Activated T-helper 1 cell treated with anti-CD3 and anti-CD28 coated beads, Interleukin-12 subunit alpha, Interleukin-12 subunit beta, Interleukin-2, Interleukin-4 antibody, amounts not matched to agents 30 ng/mL and 10 ng/mL and 1 ng/mL, durations not matched to agents 14 hours and 24 hours and 36 hours (primary cell): ENCODE results near the gene CREB3. TPM values are rescaled to one million over a fixed set of nuclear protein-coding genes. Genes with fewer than 3 reads are reported as not detected.

Experiments
- DNase-seq: peaks from one replicate; pipeline ENCODE4 v3.0.0; 2021; ENCODE audit warnings: low spot score
- H3K27ac Mint-ChIP-seq: one replicate; pipeline ENCODE4 v1.8.0; 2021; ENCODE audit warnings: mild to moderate bottlenecking, mixed read lengths
- H3K27me3 Mint-ChIP-seq: one replicate; pipeline ENCODE4 v1.8.0; 2022; ENCODE audit warnings: mild to moderate bottlenecking, moderate library complexity, mixed read lengths; ENCODE audit not compliant: insufficient read depth
- H3K36me3 Mint-ChIP-seq: one replicate; pipeline ENCODE4 v1.8.0; 2021; ENCODE audit warnings: low read depth, mixed read lengths
- H3K4me1 Mint-ChIP-seq: one replicate; pipeline ENCODE4 v1.8.0; 2021; ENCODE audit warnings: low read depth, mixed read lengths
- H3K4me3 Mint-ChIP-seq: one replicate; pipeline ENCODE4 v1.8.0; 2021; ENCODE audit warnings: mild to moderate bottlenecking, moderate library complexity, mixed read lengths
- H3K9me3 Mint-ChIP-seq: one replicate; pipeline ENCODE4 v1.8.0; 2021; ENCODE audit warnings: mixed read lengths
- intact Hi-C: fragments of 100-400 bp; cut with micrococcal nuclease; formaldehyde crosslinking; loops from one replicate; pipeline ENCODE4 v1.15.1; 2024
- total RNA-seq: library from RNA; stranded (reverse); gene quantifications from 2 replicates; pipeline ENCODE4 v1.2.3, GENCODE V29; 2022

The CREB3 gene
- total RNA-seq, 1 donor from 2014 or later: 32.1 TPM

GRCh38 chr9:35763803-35764202 is 31.3 kb downstream of the CREB3 start:
- intact Hi-C loops: no loop called here
- no peak overlapping the region for H3K27ac Mint-ChIP-seq

GRCh38 chr9:35766997-35767396 is 34.5 kb downstream of the CREB3 start:
- Mint-ChIP-seq H3K36me3 (no peaks in the 10 kb centered on the region), H3K4me3 (no peak overlapping the region), H3K27me3 (no peaks in the 10 kb centered on the region), H3K9me3 (no peaks in the 10 kb centered on the region), H3K27ac (no peak overlapping the region), H3K4me1 (peaks cover 5% of the 10 kb centered on the region)
- no peak for DNase-seq
- intact Hi-C loops: no loop called here

More at GRCh38 chr9:35763803-35764202, 31.3 kb downstream of the CREB3 start:
- Mint-ChIP-seq H3K4me3 (no peak overlapping the region), H3K4me1 (peaks cover 28% of the 10 kb centered on the region), H3K9me3 (no peaks in the 10 kb centered on the region), H3K27me3 (no peaks in the 10 kb centered on the region), H3K36me3 (peaks cover 5% of the 10 kb centered on the region)
- DNase-seq: no peak

GRCh38 chr9:35767458-35767857 is 35.0 kb downstream of the CREB3 start:
- Mint-ChIP-seq H3K36me3 (no peaks in the 10 kb centered on the region), H3K4me1 (peaks cover under 1% of the 10 kb centered on the region), H3K27me3 (no peaks in the 10 kb centered on the region), H3K27ac (no peak overlapping the region), H3K4me3 (no peak overlapping the region), H3K9me3 (no peaks in the 10 kb centered on the region)
- no peak for DNase-seq
- intact Hi-C loops: no loop called here

GRCh38 chr9:35769763-35770162 is 37.3 kb downstream of the CREB3 start:
- no peak overlapping the region for H3K27ac Mint-ChIP-seq
- no peaks in the 10 kb centered on the region for H3K27me3 Mint-ChIP-seq
- H3K4me3 Mint-ChIP-seq: no peak overlapping the region
- no peak for DNase-seq
- no peaks in the 10 kb centered on the region for H3K36me3 Mint-ChIP-seq
- no peaks in the 10 kb centered on the region for H3K9me3 Mint-ChIP-seq
- intact Hi-C loops: no loop called here
- no peaks in the 10 kb centered on the region for H3K4me1 Mint-ChIP-seq

GRCh38 chr9:35771075-35771433 is 38.6 kb downstream of the CREB3 start:
- Mint-ChIP-seq H3K27me3 (no peaks in the 10 kb centered on the region), H3K27ac (no peak overlapping the region), H3K36me3 (no peaks in the 10 kb centered on the region), H3K9me3 (no peaks in the 10 kb centered on the region), H3K4me3 (no peak overlapping the region), H3K4me1 (peaks cover 11% of the 10 kb centered on the region)
- intact Hi-C loops: no loop called here
- DNase-seq: no peak

GRCh38 chr9:35771534-35771933 is 39.1 kb downstream of the CREB3 start:
- no peak overlapping the region for H3K4me3 Mint-ChIP-seq
- intact Hi-C loops: no loop called here
- no peak for DNase-seq
- peaks cover 13% of the 10 kb centered on the region for H3K4me1 Mint-ChIP-seq
- no peaks in the 10 kb centered on the region for H3K36me3 Mint-ChIP-seq
- H3K9me3 Mint-ChIP-seq: no peaks in the 10 kb centered on the region
- H3K27ac Mint-ChIP-seq: no peak overlapping the region
- no peaks in the 10 kb centered on the region for H3K27me3 Mint-ChIP-seq

- H3K27me3 Mint-ChIP-seq: no peaks in the 10 kb centered on the region
- no peak for DNase-seq
- peaks cover 13% of the 10 kb centered on the region for H3K4me1 Mint-ChIP-seq
- no peaks in the 10 kb centered on the region for H3K9me3 Mint-ChIP-seq
- intact Hi-C loops: no loop called here
- H3K36me3 Mint-ChIP-seq: no peaks in the 10 kb centered on the region
- H3K4me3 Mint-ChIP-seq: no peak overlapping the region
- no peak overlapping the region for H3K27ac Mint-ChIP-seq
These were observed 39.5 kb downstream of the CREB3 start for GRCh38 chr9:35771943-35772342.

GRCh38 chr9:35774907-35775635 is 42.6 kb downstream of the CREB3 start:
- H3K36me3 Mint-ChIP-seq: peaks cover 5% of the 10 kb centered on the region
- no peak overlapping the region for H3K4me3 Mint-ChIP-seq
- peak overlapping the region; percentile 25 for H3K27ac Mint-ChIP-seq
- H3K4me1 Mint-ChIP-seq: peaks cover 13% of the 10 kb centered on the region
- DNase-seq: no peak
- H3K27me3 Mint-ChIP-seq: no peaks in the 10 kb centered on the region
- intact Hi-C loops: no loop called here
- no peaks in the 10 kb centered on the region for H3K9me3 Mint-ChIP-seq

GRCh38 chr9:35776018-35776417 is 43.6 kb downstream of the CREB3 start:
- Mint-ChIP-seq H3K36me3 (peaks cover 7% of the 10 kb centered on the region), H3K4me1 (peaks cover 13% of the 10 kb centered on the region), H3K9me3 (no peaks in the 10 kb centered on the region), H3K4me3 (no peak overlapping the region), H3K27me3 (no peaks in the 10 kb centered on the region), H3K27ac (peak overlapping the region; percentile 77)
- DNase-seq: no peak
- intact Hi-C loops: no loop called here

- no peaks in the 10 kb centered on the region for H3K27me3 Mint-ChIP-seq
- H3K4me3 Mint-ChIP-seq: no peak overlapping the region
- H3K36me3 Mint-ChIP-seq: peaks cover 10% of the 10 kb centered on the region
- H3K27ac Mint-ChIP-seq: no peak overlapping the region
- no peak for DNase-seq
- H3K4me1 Mint-ChIP-seq: peaks cover 13% of the 10 kb centered on the region
- intact Hi-C loops: no loop called here
- no peaks in the 10 kb centered on the region for H3K9me3 Mint-ChIP-seq
These were observed 46.0 kb downstream of the CREB3 start for GRCh38 chr9:35778496-35778895.

GRCh38 chr9:35781066-35781465 is 48.6 kb downstream of the CREB3 start:
- Mint-ChIP-seq H3K36me3 (peaks cover 24% of the 10 kb centered on the region), H3K9me3 (no peaks in the 10 kb centered on the region)

GRCh38 chr9:35783418-35783817 is 51.0 kb downstream of the CREB3 start:
- peaks cover 32% of the 10 kb centered on the region for H3K36me3 Mint-ChIP-seq

More at GRCh38 chr9:35781066-35781465, 48.6 kb downstream of the CREB3 start:
- Mint-ChIP-seq H3K27me3 (no peaks in the 10 kb centered on the region), H3K27ac (no peak overlapping the region), H3K4me3 (no peak overlapping the region), H3K4me1 (peaks cover 2% of the 10 kb centered on the region)
- no peak for DNase-seq
- intact Hi-C loops: no loop called here

More at GRCh38 chr9:35783418-35783817, 51.0 kb downstream of the CREB3 start:
- no peaks in the 10 kb centered on the region for H3K9me3 Mint-ChIP-seq
- no peak for DNase-seq
- H3K27ac Mint-ChIP-seq: no peak overlapping the region
- intact Hi-C loops: no loop called here
- no peaks in the 10 kb centered on the region for H3K27me3 Mint-ChIP-seq
- H3K4me1 Mint-ChIP-seq: no peaks in the 10 kb centered on the region
- no peak overlapping the region for H3K4me3 Mint-ChIP-seq
